ENCODE measurements around the gene C1orf21. TPM values are rescaled to one million over a fixed set of nuclear protein-coding genes. Genes with fewer than 3 reads are reported as not detected.

C1orf21 gene
- total RNA-seq, 2 donors from 2014 or later: 68.1 to 81.1 TPM

DNA sequence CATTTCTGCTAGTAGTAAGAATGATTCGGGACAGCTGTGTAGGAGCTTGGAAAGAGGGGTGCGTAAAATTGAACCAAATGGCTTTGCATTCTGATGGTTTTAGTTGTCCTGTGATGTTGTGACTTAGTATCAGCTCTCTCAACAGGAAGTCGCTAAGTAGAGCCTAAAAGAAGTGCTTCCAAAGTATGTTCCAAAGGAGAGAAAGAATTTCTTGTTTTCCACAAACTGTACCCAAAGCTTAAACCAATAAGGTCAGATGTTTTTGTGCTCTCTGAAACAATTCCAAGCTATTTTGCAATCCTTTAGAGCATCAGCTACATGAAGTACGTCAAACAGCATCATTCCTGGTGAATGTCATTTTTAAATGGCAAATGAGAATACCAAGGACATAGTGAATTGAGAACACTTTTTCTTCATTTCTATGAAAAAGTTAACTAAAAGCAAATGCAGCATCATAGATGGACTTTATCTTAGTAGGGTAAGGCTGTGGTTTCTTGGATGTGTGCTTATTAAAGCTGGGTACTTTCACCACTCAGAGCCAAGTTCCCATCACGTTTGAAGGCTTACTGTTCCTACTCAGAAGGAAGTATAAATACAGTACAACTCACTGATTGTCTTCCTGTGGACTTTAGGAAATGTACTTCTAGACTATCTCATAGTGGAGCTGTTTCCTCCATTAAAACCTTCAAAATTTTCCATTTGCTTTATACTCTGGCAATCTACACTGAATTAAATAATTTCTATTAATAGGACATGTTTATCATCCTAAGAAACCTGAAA lies 148.6 kb downstream of the C1orf21 start:
- no peaks in the 10 kb centered on the region for H3K4me1 ChIP-seq
- DNase-seq: no peak
- TF ChIP-seq, protein P1, sequence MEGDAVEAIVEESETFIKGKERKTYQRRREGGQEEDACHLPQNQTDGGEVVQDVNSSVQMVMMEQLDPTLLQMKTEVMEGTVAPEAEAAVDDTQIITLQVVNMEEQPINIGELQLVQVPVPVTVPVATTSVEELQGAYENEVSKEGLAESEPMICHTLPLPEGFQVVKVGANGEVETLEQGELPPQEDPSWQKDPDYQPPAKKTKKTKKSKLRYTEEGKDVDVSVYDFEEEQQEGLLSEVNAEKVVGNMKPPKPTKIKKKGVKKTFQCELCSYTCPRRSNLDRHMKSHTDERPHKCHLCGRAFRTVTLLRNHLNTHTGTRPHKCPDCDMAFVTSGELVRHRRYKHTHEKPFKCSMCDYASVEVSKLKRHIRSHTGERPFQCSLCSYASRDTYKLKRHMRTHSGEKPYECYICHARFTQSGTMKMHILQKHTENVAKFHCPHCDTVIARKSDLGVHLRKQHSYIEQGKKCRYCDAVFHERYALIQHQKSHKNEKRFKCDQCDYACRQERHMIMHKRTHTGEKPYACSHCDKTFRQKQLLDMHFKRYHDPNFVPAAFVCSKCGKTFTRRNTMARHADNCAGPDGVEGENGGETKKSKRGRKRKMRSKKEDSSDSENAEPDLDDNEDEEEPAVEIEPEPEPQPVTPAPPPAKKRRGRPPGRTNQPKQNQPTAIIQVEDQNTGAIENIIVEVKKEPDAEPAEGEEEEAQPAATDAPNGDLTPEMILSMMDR (IDR thresholded peaks at IDR 0.05): no peak
- intact Hi-C loops (cut with DNase I): no loop called here
- no peaks in the 10 kb centered on the region for H3K9me3 ChIP-seq
- no peak overlapping the region for H3K27ac ChIP-seq
- no peak overlapping the region for H3K9ac ChIP-seq (ENCODE audit: low read depth in 2 of 2, low read length in 2 of 2)
- H3K4me3 ChIP-seq: no peak overlapping the region
- no peaks in the 10 kb centered on the region for H3K27me3 ChIP-seq
- no peaks in the 10 kb centered on the region for H3K36me3 ChIP-seq

DNA sequence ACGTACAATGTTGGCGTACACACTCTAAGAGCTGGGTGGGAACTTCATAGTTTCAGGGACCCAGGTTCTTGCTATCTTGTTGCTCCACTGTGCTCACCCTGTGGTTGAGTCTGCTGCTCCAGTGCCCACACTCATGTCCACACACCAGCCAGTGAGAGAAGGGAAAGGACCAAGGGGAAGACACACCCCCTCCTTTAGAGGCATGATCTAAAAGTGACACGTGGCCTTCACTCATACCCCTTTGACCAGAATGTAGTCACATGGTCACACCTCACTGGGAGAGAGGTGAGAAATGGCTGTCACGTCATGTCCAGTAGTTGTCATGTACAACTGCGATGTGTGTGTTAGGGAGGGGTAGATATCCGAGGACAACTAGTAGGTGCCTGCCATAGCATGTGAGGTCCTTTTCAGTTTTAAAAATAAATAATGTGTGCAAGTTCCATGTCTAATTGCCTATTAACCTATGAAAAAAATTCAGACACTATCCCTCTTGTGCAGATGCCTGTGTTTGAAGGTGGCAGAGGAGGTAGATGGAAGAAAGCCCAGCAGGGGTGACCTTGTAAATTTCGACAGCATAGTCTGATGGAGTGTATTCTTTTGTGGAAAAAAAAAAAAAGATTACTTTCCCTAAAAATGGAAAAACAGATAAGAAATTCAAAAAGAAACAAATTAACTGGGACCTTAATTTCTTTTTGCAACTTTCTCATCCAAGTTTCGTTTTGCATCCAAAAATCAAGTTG lies 149.6 kb downstream of the C1orf21 start:
- TF ChIP-seq, protein P1 (IDR thresholded peaks at IDR 0.05): no peak
- no peaks in the 10 kb centered on the region for H3K27me3 ChIP-seq
- H3K9ac ChIP-seq (ENCODE audit: low read depth in 2 of 2, low read length in 2 of 2): no peak overlapping the region
- no peak for DNase-seq
- intact Hi-C loops (cut with DNase I): no loop called here
- H3K4me1 ChIP-seq: no peaks in the 10 kb centered on the region
- no peaks in the 10 kb centered on the region for H3K36me3 ChIP-seq
- H3K27ac ChIP-seq: no peak overlapping the region
- no peak overlapping the region for H3K4me3 ChIP-seq
- H3K9me3 ChIP-seq: no peaks in the 10 kb centered on the region

DNA sequence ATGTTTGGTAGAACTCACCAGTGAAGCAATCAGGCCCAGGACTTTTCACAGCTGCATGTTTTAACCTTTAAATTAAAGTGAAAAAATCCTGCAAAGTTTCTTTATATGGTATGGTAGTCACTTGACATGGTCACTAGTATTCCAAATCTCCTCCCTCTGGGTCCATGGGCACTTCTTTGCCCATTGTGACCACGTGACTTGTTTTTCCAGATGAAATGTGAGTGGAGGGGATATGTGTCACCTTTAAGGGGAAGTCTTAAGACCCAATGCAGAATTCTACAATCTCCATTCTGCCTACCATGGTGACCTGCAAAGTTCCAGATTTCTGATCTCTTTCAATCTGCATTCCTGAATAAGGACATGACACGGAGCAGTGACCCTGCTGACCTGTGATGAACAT lies 152.8 kb downstream of the C1orf21 start:
- TF ChIP-seq, protein P1 (IDR thresholded peaks at IDR 0.05): no peak
- H3K27me3 ChIP-seq: no peaks in the 10 kb centered on the region
- H3K27ac ChIP-seq: no peak overlapping the region

DNA sequence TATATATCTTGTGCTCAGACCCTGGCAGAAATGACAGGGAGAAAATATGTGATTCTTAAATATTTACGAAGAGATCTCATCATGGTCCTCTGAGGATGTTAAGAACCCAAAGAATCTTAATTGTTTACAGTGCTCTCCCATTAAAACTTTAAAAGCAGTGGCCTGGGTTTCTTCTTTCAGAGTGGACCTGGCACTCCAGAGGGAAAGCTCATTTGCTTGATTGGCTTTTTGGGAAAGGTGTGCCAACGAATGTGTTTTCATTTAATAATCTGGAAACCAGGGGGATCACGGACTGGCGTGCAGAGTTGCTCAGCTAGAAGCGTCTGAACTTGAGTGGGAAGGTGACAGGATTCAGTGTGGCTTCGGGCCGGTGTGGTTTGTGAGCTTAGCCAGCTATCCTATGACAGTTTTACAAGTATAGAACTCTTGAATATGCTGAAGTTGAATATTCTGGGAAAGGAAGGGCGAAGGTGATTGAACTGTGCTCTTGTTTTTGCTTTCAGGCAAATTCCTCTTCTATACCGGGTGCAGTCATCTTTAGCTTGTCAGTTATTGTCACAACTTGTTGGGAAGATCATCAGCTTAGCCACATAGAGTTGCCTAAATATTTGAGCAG lies 154.8 kb downstream of the C1orf21 start:
- H3K4me3 ChIP-seq: no peak overlapping the region
- no peaks in the 10 kb centered on the region for H3K36me3 ChIP-seq
- intact Hi-C loops (cut with DNase I): no loop called here
- H3K4me1 ChIP-seq: no peaks in the 10 kb centered on the region
- H3K27me3 ChIP-seq: no peaks in the 10 kb centered on the region
- no peak for DNase-seq
- no peaks in the 10 kb centered on the region for H3K9me3 ChIP-seq
- no peak overlapping the region for H3K27ac ChIP-seq
- no peak overlapping the region for H3K9ac ChIP-seq (ENCODE audit: low read depth in 2 of 2, low read length in 2 of 2)
- TF ChIP-seq, protein P1 (IDR thresholded peaks at IDR 0.05): no peak

More for the DNA sequence above, 152.8 kb downstream of the C1orf21 start:
- DNase-seq: no peak
- no peak overlapping the region for H3K4me3 ChIP-seq
- no peak overlapping the region for H3K9ac ChIP-seq (ENCODE audit: low read depth in 2 of 2, low read length in 2 of 2)
- intact Hi-C loops (cut with DNase I): no loop called here
- H3K9me3 ChIP-seq: no peaks in the 10 kb centered on the region
- H3K4me1 ChIP-seq: no peaks in the 10 kb centered on the region
- H3K36me3 ChIP-seq: no peaks in the 10 kb centered on the region

DNA sequence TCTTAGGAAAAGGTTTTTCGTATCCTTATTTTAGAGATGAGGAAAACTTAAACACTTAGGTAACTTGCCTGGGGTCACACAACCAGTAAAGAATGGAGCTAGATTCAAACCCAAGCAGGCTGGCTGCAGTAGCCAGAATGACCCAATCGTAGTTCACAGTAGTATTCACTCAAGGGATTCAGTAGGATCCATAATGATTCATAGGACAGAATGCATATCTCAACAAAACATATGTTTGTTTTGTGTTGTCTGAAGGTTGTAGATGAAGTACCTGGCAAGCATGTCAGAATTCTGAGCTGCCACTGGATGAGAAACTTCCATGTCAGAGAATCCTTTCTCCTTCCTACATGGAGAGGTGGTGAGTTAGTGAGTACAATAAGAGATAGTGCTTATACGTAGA lies 155.5 kb downstream of the C1orf21 start:
- Histone ChIP-seq H3K36me3 (no peaks in the 10 kb centered on the region), H3K4me1 (no peaks in the 10 kb centered on the region), H3K9me3 (no peaks in the 10 kb centered on the region), H3K27ac (no peak overlapping the region), H3K27me3 (no peaks in the 10 kb centered on the region), H3K4me3 (no peak overlapping the region), H3K9ac (ENCODE audit: low read depth in 2 of 2, low read length in 2 of 2) (no peak overlapping the region)
- intact Hi-C loops (cut with DNase I): no loop called here
- TF ChIP-seq, protein P1 (IDR thresholded peaks at IDR 0.05): no peak
- no peak for DNase-seq
